H9 (cell line): Measurements from ENCODE around the gene EEF1AKMT2. TPM values are rescaled to one million over a fixed set of nuclear protein-coding genes. Genes with fewer than 3 reads are reported as not detected.

ENCODE experiments used
- DNase-seq: peaks from one replicate; pipeline ENCODE4 v3.0.0-alpha.2; 2017
- H2AFZ ChIP-seq: one replicate; pipeline ENCODE4 v1.6.1; 2013; ENCODE audit warnings: mild to moderate bottlenecking, low read length, control low read depth, moderate library complexity
- H2AK5ac ChIP-seq: 2 replicates; pipeline ENCODE4 v1.6.1; 2013; ENCODE audit warnings: low read length, control low read depth, mixed read lengths; ENCODE audit not compliant: insufficient read length
- H2BK120ac ChIP-seq: one replicate; pipeline ENCODE4 v1.6.1; 2013; ENCODE audit warnings: low read depth, mild to moderate bottlenecking, low read length, control low read depth, inconsistent platforms; ENCODE audit not compliant: poor library complexity, severe bottlenecking
- H2BK12ac ChIP-seq: 2 replicates; pipeline ENCODE4 v1.6.1; 2013; ENCODE audit warnings: low read length, control low read depth, mixed read lengths, low read depth; ENCODE audit not compliant: insufficient read length
- H2BK15ac ChIP-seq: 2 replicates; pipeline ENCODE4 v1.6.1; 2013; ENCODE audit warnings: low read depth, low read length, control low read depth
- H2BK20ac ChIP-seq: one replicate; pipeline ENCODE4 v1.6.1; 2013; ENCODE audit warnings: low read depth, mild to moderate bottlenecking, low read length, control low read depth, inconsistent platforms; ENCODE audit not compliant: poor library complexity, severe bottlenecking
- H2BK5ac ChIP-seq: 2 replicates; pipeline ENCODE4 v1.6.1; 2013; ENCODE audit warnings: low read length, control low read depth, mixed read lengths; ENCODE audit not compliant: insufficient read length
- H3K14ac ChIP-seq: 2 replicates; pipeline ENCODE4 v1.6.1; 2013; ENCODE audit warnings: low read length, control low read depth; ENCODE audit not compliant: insufficient read depth
- H3K18ac ChIP-seq: 2 replicates; pipeline ENCODE4 v1.6.1; 2013; ENCODE audit warnings: low read depth, mild to moderate bottlenecking, mixed read lengths, low read length, control low read depth; ENCODE audit not compliant: insufficient read length
- H3K23ac ChIP-seq: 2 replicates; pipeline ENCODE4 v1.6.1; 2013; ENCODE audit warnings: low read length, control low read depth, mixed read lengths, low read depth; ENCODE audit not compliant: insufficient read length
- H3K23me2 ChIP-seq: 2 replicates; pipeline ENCODE4 v1.6.1; 2013; ENCODE audit warnings: low read depth, mild to moderate bottlenecking, mixed read lengths, low read length, control low read depth; ENCODE audit not compliant: insufficient read length, poor library complexity, severe bottlenecking
- H3K27ac ChIP-seq: 2 replicates; pipeline ENCODE4 v1.5.1; 2013; ENCODE audit warnings: low read length, control low read depth, mixed read lengths, low read depth; ENCODE audit not compliant: insufficient read length
- H3K27me3 ChIP-seq: 2 replicates; pipeline ENCODE4 v1.6.1; 2013; ENCODE audit warnings: low read length, control low read depth, inconsistent platforms; ENCODE audit not compliant: insufficient read depth
- H3K4ac ChIP-seq: 2 replicates; pipeline ENCODE4 v1.6.1; 2013; ENCODE audit warnings: low read depth, mild to moderate bottlenecking, control low read depth, inconsistent platforms, low read length, moderate library complexity
- H3K4me1 ChIP-seq: 2 replicates; pipeline ENCODE4 v1.6.1; 2013; ENCODE audit warnings: low read length, control low read depth, inconsistent platforms; ENCODE audit not compliant: insufficient read depth
- H3K4me2 ChIP-seq: 2 replicates; pipeline ENCODE4 v1.6.1; 2013; ENCODE audit warnings: low read length, control low read depth, mixed read lengths; ENCODE audit not compliant: insufficient read length, insufficient read depth
- H3K56ac ChIP-seq: 2 replicates; pipeline ENCODE4 v1.6.1; 2013; ENCODE audit warnings: low read depth, mild to moderate bottlenecking, mixed read lengths, low read length, control low read depth; ENCODE audit not compliant: insufficient read length
- H3K79me1 ChIP-seq: 2 replicates; pipeline ENCODE4 v1.6.1; 2013; ENCODE audit warnings: low read depth, mild to moderate bottlenecking, moderate library complexity, low read length, control low read depth, inconsistent platforms; ENCODE audit not compliant: insufficient read depth, poor library complexity, severe bottlenecking
- H3K79me2 ChIP-seq: 2 replicates; pipeline ENCODE4 v1.6.1; 2013; ENCODE audit warnings: low read length, control low read depth, inconsistent platforms; ENCODE audit not compliant: insufficient read depth
- H3K9ac ChIP-seq: 2 replicates; pipeline ENCODE4 v1.6.1; 2013; ENCODE audit warnings: low read length, control low read depth, mixed read lengths; ENCODE audit not compliant: insufficient read length; ENCODE audit errors: extremely low read depth
- H3K9me3 ChIP-seq: one replicate; pipeline ENCODE4 v1.6.1; 2013; ENCODE audit warnings: low read depth, low read length, inconsistent platforms; ENCODE audit not compliant: control insufficient read depth
- H3T11ph ChIP-seq: one replicate; pipeline ENCODE4 v1.6.1; 2013; ENCODE audit warnings: mild to moderate bottlenecking, low read length, control low read depth, inconsistent platforms
- H4K20me1 ChIP-seq: one replicate; pipeline ENCODE4 v1.6.1; 2013; ENCODE audit not compliant: control insufficient read depth, insufficient read length, insufficient read depth
- H4K5ac ChIP-seq: 2 replicates; pipeline ENCODE4 v1.6.1; 2013; ENCODE audit warnings: low read depth, mild to moderate bottlenecking, mixed read lengths, low read length, control low read depth; ENCODE audit not compliant: insufficient read length
- H4K8ac ChIP-seq: replicated peaks from 2 replicates; pipeline ENCODE4 v1.6.1; 2013; ENCODE audit warnings: low read length, control low read depth, mixed read lengths, low read depth; ENCODE audit not compliant: insufficient read length
- H4K91ac ChIP-seq: 2 replicates; pipeline ENCODE4 v1.6.1; 2013; ENCODE audit warnings: low read depth, mild to moderate bottlenecking, moderate library complexity, mixed read lengths, low read length, control low read depth; ENCODE audit not compliant: insufficient read length
- H3K27ac Mint-ChIP-seq, 3 experiments: 2 replicates in 2 of 3; 3 replicates in 1 of 3; pipeline ENCODE4 v1.8.0; 2020 to 2021; ENCODE audit warnings: mixed read lengths in 3 of 3, mild to moderate bottlenecking in 1 of 3, moderate library complexity in 1 of 3
- H3K27me3 Mint-ChIP-seq: 2 replicates; pipeline ENCODE4 v1.8.0; 2021; ENCODE audit warnings: low read depth, mild to moderate bottlenecking, moderate library complexity, mixed read lengths
- H3K36me3 Mint-ChIP-seq, 3 experiments: 2 replicates in 2 of 3; 3 replicates in 1 of 3; pipeline ENCODE4 v1.8.0; 2020 to 2021; ENCODE audit warnings: low read depth in 3 of 3, mixed read lengths in 3 of 3; ENCODE audit not compliant: insufficient read depth in 1 of 3
- H3K4me1 Mint-ChIP-seq, 2 experiments: 2 replicates each; pipeline ENCODE4 v1.8.0; 2020; ENCODE audit warnings: mixed read lengths in 2 of 2
- H3K4me3 Mint-ChIP-seq, 2 experiments: 2 replicates in 1 of 2; 3 replicates in 1 of 2; pipeline ENCODE4 v1.8.0; 2020 to 2021; ENCODE audit warnings: mild to moderate bottlenecking in 2 of 2, mixed read lengths in 2 of 2, moderate library complexity in 1 of 2
- H3K9me3 Mint-ChIP-seq, 2 experiments: 2 replicates in 1 of 2; 3 replicates in 1 of 2; pipeline ENCODE4 v1.8.0; 2020; ENCODE audit warnings: mild to moderate bottlenecking in 2 of 2, mixed read lengths in 2 of 2, moderate library complexity in 1 of 2
- WGBS: extraction: QIAGEN DNeasy Blood & Tissue Kit; methylation state at CpG from one replicate; pipeline ENCODE4 v1.1.7; 2013; ENCODE audit warnings: missing lambda C conversion rate, low lambda C conversion rate, mixed read lengths; ENCODE audit not compliant: insufficient read length; ENCODE audit errors: extremely low coverage; 5-methylcytosine and 5-hydroxymethylcytosine counted together
- total RNA-seq: library from RNA; stranded (reverse); gene quantifications from 2 replicates; pipeline ENCODE4 v1.2.1, GENCODE V29; 2021
- TF ChIP-seq, protein P1 (sequence below): fragments of 200-600 bp; sonication (generic); conservative IDR thresholded peaks from 3 replicates; pipeline ENCODE4 v1.8.0; 2021; ENCODE audit warnings: antibody characterized with exemption, mild to moderate bottlenecking

The EEF1AKMT2 gene
- total RNA-seq, 1 experiment from 2014 or later: 19.0 TPM

DNA sequence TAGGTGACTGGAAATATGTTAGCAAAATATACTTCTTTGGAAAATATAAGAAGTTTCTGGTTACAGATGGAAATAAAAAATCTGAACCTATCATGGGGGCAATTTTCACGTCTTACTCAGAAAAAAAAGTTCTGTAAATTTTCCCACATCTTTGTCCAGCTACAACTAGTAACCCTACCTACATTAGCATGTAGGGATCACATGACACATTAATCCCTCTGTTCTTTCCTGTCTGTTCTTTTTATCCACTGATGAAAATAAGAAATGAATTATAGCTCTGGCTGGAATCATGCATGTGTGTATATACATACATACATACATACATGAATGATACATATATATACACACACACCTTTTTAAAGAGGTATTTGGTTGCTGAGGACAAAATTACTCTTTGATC, 43.9 kb downstream of the EEF1AKMT2 start:
- Histone ChIP-seq H3K23ac (no peak overlapping the region), H4K5ac (no peak overlapping the region), H3K79me2 (no peaks in the 10 kb centered on the region), H2BK12ac (no peak overlapping the region), H3K14ac (no peak overlapping the region), H2BK120ac (no peak overlapping the region), H2BK5ac (no peak overlapping the region), H3K4me2 (no peak overlapping the region), H3K9ac (no peak overlapping the region), H4K8ac (no peak overlapping the region), H3T11ph (no peak overlapping the region), H2AK5ac (no peak overlapping the region), H3K4ac (no peak overlapping the region), H2AFZ (no peak overlapping the region), H3K4me1 (no peaks in the 10 kb centered on the region), H4K91ac (no peak overlapping the region), H3K18ac (no peak overlapping the region), H3K23me2 (peaks cover 5% of the 10 kb centered on the region), H4K20me1 (no peaks in the 10 kb centered on the region), H3K27me3 (peaks cover under 1% of the 10 kb centered on the region; the same call in 1 of the 2 replicates), H2BK20ac (no peak overlapping the region), H3K9me3 (no peaks in the 10 kb centered on the region), H3K56ac (no peak overlapping the region), H3K27ac (no peak overlapping the region), H2BK15ac (no peak overlapping the region), H3K79me1 (no peaks in the 10 kb centered on the region)
- H3K36me3 Mint-ChIP-seq: peaks cover 3 to 10% (median 6%) of the 10 kb centered on the region in 3 experiments
- DNase-seq: no peak
- H3K4me3 Mint-ChIP-seq: no peak overlapping the region
- H3K27me3 Mint-ChIP-seq: peaks cover 8% of the 10 kb centered on the region
- no CpG with 5 or more reads among the region's 1 CpG for WGBS
- H3K27ac Mint-ChIP-seq: no peak overlapping the region
- H3K9me3 Mint-ChIP-seq: no peaks in the 10 kb centered on the region
- TF ChIP-seq, protein P1, sequence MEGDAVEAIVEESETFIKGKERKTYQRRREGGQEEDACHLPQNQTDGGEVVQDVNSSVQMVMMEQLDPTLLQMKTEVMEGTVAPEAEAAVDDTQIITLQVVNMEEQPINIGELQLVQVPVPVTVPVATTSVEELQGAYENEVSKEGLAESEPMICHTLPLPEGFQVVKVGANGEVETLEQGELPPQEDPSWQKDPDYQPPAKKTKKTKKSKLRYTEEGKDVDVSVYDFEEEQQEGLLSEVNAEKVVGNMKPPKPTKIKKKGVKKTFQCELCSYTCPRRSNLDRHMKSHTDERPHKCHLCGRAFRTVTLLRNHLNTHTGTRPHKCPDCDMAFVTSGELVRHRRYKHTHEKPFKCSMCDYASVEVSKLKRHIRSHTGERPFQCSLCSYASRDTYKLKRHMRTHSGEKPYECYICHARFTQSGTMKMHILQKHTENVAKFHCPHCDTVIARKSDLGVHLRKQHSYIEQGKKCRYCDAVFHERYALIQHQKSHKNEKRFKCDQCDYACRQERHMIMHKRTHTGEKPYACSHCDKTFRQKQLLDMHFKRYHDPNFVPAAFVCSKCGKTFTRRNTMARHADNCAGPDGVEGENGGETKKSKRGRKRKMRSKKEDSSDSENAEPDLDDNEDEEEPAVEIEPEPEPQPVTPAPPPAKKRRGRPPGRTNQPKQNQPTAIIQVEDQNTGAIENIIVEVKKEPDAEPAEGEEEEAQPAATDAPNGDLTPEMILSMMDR: no peak
- H3K4me1 Mint-ChIP-seq: peaks cover 12% of the 10 kb centered on the region in 2 experiments
